ENCODE measurements around the gene IQSEC1.

Gene IQSEC1

DNA sequence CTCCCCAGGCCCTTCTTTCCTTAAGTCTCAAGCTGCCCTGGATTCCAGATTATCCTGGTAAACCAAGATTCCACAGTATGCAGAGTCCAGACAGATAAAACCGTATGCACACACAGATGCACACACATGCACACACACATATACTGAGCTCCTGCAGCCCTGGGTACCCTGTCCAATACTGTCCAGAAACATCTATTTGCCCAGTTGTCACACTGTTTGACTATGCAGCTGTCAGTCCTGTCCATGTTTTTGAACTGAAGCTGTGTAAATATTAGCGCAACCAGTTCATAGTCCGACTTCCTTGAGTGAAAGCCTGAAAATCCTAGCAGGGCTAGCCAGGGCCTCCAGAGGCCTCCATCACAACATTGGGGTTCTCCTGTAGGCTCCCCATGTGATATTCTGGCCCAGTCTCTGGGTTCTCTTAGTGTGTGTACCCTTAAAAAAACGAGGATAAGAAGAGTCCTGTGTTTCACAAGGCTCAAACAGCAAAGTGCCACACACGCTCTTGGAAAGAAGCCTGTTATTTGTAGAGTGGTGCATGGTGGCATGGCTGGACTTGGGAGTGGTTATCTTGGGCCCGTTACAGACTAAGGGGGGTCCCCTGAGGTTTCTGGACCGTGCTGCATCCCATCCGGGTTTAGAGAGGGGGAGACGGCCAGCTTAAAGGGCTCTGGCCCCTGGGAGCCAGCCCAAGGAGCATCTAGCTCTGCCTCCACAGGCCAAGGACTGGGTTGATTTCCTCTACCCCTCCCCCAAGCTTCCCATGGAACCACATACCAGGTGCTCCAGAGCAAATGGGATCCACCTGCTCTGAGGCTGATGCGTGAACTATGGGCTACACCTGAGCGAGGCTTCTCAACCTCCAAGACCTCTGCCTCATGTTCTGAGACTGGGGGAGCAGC, 108.3 kb downstream of the IQSEC1 start:
- no peak for DNase-seq (ENCODE audit: low spot score)
- peak overlapping the region in 1 of 2 donors; percentile 96 for H3K27ac ChIP-seq
- peak overlapping the region; percentile 98 for H3K4me3 ChIP-seq
- TF ChIP-seq, protein P1, sequence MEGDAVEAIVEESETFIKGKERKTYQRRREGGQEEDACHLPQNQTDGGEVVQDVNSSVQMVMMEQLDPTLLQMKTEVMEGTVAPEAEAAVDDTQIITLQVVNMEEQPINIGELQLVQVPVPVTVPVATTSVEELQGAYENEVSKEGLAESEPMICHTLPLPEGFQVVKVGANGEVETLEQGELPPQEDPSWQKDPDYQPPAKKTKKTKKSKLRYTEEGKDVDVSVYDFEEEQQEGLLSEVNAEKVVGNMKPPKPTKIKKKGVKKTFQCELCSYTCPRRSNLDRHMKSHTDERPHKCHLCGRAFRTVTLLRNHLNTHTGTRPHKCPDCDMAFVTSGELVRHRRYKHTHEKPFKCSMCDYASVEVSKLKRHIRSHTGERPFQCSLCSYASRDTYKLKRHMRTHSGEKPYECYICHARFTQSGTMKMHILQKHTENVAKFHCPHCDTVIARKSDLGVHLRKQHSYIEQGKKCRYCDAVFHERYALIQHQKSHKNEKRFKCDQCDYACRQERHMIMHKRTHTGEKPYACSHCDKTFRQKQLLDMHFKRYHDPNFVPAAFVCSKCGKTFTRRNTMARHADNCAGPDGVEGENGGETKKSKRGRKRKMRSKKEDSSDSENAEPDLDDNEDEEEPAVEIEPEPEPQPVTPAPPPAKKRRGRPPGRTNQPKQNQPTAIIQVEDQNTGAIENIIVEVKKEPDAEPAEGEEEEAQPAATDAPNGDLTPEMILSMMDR (IDR thresholded peaks at IDR 0.05): no peak

DNA sequence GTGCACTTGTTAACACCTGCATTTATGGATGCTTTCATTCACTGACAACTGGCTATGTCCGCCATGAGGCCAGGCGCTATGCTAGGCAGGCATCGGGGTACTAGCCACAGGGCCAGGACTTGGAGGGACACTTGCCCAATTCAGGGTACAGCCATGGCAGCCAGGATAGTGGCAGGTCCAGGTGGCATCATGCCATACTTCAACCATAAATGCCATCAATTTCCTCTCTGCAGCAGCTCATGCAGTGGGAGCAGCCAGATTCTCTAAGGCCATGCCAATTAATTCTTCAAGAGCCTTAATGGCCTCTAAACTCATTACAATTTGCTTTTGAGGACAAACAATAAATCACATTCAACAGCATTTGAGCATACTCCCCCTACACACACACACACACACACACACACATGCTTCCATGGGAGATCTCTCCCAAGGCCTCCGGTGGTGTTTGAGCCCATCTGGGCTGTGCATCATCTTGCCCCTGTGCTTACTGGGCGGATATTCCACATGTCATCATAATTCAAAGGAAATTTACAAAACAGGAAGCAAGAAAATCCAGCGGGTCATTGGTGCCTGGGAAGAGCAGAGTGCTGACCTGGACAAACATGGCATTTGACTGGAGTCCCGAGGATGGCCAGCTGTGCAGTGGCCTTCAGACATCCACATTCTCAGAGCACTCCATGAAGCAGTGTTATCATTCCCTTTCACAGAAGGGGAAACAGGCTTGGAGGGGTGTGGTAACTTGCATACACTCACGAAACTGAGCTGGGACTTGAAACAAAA, 109.1 kb downstream of the IQSEC1 start:
- H3K4me3 ChIP-seq: peak overlapping the region; percentile 98
- TF ChIP-seq, protein P1 (IDR thresholded peaks at IDR 0.05): no peak
- no peak for DNase-seq (ENCODE audit: low spot score)
- H3K27ac ChIP-seq: peak overlapping the region in 1 of 2 donors; percentile 96

DNA sequence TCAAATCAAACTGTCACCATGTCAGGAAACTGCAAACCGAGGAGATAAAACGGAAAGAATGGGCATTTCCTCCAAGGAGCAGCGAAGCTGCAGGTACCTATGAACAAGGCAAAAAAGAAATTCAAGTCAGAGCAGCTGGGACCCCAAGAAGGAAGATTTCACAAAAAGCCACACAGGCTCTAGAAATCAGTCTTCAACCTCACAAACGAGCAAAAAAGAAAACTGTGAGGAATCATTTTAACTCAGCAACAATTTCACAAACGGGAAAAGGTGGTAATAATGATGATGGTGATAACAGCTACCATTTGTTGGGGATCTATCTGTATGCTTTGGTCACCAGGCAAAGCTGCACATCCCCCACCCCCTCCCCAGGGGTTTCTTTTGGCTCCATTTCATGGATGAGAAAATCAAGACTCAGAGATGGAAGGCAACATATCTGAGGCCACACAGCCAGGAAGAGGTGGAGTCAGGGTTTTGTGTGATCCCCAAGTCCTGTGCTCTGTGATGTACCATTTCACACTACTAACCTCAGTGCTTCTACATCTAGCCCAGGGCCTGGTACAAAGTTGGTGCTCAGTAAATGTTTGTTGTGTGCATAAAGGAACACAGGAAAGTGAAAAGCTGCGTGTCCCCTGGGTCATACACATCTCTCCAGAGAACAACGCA, 109.9 kb downstream of the IQSEC1 start:
- TF ChIP-seq, protein P1 (IDR thresholded peaks at IDR 0.05): no peak
- H3K4me3 ChIP-seq: no peak overlapping the region
- DNase-seq (ENCODE audit: low spot score): no peak
- peak overlapping the region in 1 of 2 donors; percentile 96 for H3K27ac ChIP-seq

DNA sequence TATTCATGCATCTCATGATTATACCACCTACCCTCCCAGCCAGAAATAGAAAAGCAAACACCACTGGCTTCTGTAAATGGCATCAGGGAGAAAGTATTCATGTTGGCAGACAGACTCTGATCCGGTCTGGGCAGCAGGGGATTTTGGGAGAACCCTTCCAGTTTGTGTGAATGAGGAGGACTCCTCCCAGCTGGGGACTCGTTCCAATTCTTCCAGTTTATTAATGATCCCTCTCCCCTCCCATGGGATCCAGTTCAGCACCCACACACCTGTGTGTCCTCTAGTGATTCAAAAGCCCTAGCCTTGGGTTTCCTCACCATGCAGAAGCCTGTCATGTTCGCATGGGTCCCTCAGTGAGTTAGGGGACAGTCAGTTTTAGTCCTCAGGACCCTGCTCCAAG, 110.9 kb downstream of the IQSEC1 start:
- TF ChIP-seq, protein P1 (IDR thresholded peaks at IDR 0.05): no peak
- Histone ChIP-seq H3K27ac (peak overlapping the region; percentile 90 to 96), H3K4me3 (no peak overlapping the region)
- DNase-seq (ENCODE audit: low spot score): no peak

DNA sequence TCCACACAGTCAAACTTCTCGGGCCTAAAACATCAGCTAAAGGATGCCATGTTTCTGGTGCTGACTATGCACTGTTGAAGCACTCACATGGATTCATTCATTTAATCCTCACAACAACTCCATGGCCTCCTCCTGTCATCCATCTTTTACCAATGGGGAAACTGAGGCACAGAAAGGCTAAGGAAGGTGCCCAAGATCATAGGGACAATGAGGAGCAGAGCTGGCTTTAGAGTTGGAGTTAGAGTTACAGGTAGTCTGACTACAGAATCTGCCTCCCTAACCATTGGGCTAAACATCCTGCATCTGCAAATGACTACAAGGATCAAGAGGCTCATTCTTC, 111.6 kb downstream of the IQSEC1 start:
- Histone ChIP-seq H3K27ac (peak overlapping the region; percentile 90 to 96), H3K4me3 (no peak overlapping the region)
- TF ChIP-seq, protein P1 (IDR thresholded peaks at IDR 0.05): no peak
- no peak for DNase-seq (ENCODE audit: low spot score)

DNA sequence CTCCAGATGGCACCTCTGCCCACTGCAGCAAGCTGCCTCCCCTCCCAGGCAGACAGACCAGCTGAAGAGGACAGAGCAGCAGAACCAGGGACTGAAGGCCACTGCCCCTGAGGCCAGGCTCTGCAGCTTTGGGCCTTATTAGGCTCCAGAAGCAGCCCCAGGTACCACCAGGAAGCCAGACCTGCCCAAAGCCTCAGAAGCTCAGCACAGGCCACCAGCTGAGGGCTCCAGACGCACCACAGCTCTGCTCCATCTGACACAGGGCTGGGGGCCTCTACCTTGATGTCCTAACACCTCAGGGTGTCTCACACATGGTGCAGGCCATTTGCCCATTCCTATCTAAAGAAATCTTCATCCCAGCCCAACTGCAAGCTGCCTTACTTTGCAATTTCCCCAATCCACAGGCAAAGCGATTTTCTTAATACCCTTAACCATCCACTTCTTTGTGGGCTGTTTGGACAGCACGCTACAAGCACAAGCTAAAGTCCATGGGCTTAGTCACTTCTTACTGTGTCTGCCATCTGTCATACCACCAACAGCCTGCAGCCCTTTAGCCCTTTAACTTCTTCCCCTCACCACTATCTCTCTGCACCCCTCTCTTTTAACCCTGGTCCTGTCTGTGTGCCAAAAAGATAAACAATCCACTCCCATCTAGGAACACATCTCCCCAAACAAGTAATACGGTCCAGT, 112.1 kb downstream of the IQSEC1 start:
- H3K27ac ChIP-seq: peak overlapping the region; percentile 90 to 96
- TF ChIP-seq, protein P1 (IDR thresholded peaks at IDR 0.05): no peak
- no peak overlapping the region for H3K4me3 ChIP-seq
- DNase-seq (ENCODE audit: low spot score): no peak

All from coronary artery (tissue), 2 donors.